ENCODE measurements around the gene ABI2.
A peak's percentile ranks its signal among the peaks of the same experiment; 100 is the strongest.

Gene ABI2

DNA sequence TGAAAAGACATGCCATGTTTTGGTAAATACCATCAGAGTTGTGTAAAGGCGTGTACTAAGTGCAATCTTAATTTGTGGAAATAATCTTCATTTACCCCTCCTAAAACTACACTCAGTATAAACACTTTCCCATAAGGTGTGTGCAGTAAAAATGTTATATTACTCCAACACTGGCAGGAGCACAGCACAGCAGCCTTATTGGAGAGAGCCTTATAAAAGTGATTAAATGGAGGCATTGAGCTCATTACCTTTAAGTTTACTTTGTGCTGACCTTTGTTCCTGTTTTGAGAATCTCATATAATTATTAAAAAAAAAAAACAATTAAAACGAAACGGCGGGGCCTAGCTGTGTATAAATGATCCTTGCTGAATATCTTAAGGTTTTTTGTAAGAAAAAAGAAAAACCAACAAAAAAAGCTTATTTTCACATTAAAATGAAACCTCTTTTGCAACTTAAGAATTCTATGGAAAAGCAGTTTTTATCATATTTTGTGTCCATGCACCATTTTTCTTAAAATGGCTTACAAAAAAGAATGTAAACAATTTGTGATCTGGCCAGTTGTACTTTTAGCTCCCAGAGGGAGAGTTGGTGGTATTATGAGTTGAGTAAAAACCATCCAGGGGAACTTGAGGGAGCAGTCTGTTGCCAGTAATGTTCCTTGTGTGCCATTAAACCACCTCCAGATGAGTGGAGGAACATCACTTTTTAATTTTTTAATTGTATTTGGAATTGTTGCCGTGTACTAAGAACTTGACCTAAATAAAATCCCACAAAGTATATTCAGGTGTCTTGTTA lies 103.4 kb downstream of the ABI2 start:
- no peak for DNase-seq

- DNase-seq: no peak
Measured at GRCh38 chr2:203432811-203433210, 104.6 kb downstream of the ABI2 start.

DNA sequence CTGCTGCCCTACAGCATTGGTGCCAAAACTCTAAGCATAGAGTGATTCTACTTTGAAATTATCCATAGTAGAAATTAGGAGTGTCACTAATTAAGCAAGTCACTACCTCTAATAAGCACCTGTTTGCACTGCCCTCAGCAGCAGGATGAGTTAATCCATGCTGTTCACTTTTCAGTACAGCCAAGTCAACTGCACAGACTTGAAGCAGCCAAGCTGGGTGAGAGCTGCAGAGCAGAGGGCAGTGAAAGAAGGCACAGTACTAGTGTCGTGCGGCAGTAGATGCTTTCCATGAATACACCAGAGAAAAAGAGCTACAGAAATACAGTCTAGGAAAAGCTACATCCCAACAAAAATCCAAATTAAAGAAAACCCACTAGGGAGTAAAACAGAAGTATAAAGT lies 108.3 kb downstream of the ABI2 start:
- no peak for DNase-seq

DNA sequence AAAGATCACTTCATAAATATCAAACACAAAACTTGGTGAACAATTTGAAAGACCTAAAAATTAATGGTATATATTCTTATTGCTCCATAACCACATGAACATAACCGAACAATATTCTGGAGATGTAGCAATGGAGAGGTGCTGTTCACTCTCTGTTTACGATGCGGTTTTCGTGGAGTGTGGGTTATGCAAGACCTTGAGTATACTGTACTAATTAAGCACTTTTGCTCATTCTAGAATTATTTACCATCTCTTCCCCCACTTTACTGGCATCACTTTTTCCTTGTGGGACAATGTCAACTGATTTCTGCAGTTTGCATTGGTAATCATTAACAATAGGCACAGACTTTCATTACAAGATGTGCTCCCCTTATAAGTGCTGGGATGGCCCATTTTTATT lies 109.3 kb downstream of the ABI2 start:
- no peak for DNase-seq

GRCh38 chr2:203438528-203438927 lies 110.3 kb downstream of the ABI2 start:
- no peak for DNase-seq

GRCh38 chr2:203440671-203441070 lies 112.5 kb downstream of the ABI2 start:
- no peak for DNase-seq

- DNase-seq: no peak
Measured at GRCh38 chr2:203441463-203441862, 113.3 kb downstream of the ABI2 start.

GRCh38 chr2:203442463-203442862 lies 114.3 kb downstream of the ABI2 start:
- DNase-seq: no peak

DNA sequence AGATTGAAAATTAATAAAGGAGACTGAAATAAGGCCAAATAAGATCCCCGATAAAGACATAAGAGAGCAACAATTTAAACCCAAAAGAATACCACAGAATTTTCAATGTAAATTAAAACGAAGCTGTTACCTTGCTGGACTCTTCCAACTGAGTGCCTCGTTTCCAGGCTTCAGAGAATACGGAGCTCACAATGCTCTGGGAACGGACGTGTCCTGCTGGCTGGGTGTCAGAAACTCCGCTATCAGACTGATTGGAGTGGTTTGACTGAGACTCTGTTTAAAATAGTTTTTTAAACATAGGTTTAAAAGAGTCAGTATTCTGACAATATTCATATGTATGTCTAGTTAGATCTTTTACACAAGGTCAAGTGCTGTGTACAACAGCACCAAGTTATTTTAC lies 116.5 kb downstream of the ABI2 start:
- no peak for DNase-seq

DNA sequence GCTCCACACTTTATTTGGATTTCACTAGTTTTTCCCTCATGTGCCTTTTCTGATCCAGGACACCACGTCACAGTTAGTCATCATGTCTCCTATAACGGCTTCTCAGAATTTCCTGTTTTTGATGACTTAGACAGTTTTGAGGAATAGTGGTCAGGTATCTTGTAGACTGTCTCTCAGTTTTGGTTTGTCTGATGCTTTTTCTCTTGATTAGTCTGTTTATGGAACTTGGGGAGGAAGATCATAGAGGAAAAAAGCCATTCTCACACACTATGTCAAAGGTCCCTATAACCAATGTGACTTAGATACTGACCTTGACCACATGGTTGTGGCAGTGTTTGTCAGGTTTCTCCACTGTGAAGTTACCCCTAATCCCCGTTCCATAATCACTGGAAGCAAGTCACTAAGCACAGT lies 117.9 kb downstream of the ABI2 start:
- DNase-seq: peak in 1 of 2 donors; percentile 60

GRCh38 chr2:203446780-203447179 lies 118.6 kb downstream of the ABI2 start:
- DNase-seq: no peak

- no peak for DNase-seq
Measured at GRCh38 chr2:203450561-203450960, 122.4 kb downstream of the ABI2 start.

GRCh38 chr2:203451011-203451410 lies 122.8 kb downstream of the ABI2 start:
- DNase-seq: no peak

GRCh38 chr2:203451689-203452088 lies 123.5 kb downstream of the ABI2 start:
- no peak for DNase-seq

DNA sequence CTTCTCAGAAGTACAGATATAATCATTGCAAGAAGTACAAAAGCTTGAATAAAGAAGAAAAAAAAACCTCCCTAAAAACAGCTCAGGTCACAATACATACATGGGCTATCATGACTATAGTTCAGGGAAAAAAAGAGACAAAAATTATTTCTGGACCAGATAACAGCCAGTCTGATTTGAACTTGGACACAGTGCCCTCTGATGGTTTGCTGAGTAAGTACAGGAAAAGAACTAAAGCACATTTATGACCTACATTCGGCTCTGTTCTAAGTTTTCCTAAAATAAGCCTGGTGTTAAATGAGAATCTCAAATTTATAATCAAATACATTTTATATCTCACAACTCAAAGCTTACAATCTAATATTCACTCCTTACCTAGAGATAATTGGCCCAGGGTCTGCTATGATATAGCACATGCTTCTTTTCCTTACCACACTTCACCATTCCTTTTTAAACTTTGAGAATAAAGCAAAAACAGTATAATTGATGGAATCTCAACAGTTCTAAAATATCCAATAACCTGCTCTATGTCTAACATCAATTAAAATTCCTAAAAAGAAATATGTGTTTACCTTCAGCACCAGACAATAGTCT lies 125.8 kb downstream of the ABI2 start:
- DNase-seq: peak in 1 of 2 donors; percentile 71

DNA sequence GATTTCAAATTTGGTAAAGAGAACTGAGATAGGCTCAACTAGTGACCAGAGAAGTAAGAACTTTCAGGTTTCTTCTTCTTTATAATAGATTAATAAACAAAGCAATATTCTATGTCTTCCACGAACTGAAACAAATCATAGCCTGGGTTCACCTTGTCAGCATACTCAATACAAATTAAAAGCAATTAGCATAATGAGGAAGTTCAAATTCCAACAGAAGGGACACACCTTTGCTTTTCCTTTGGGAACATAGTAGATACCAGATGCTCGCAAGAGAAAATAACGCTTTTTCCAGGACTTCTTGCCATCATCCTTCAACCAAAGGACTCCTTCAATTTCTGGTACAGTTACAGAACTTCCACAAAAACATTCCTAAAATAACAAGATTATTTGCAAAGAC lies 127.0 kb downstream of the ABI2 start:
- no peak for DNase-seq

GRCh38 chr2:203461746-203462145 lies 133.6 kb downstream of the ABI2 start:
- DNase-seq: no peak

GRCh38 chr2:203462308-203462707 lies 134.1 kb downstream of the ABI2 start:
- DNase-seq: no peak

- no peak for DNase-seq
Measured at GRCh38 chr2:203463266-203463678, 135.1 kb downstream of the ABI2 start.

DNA sequence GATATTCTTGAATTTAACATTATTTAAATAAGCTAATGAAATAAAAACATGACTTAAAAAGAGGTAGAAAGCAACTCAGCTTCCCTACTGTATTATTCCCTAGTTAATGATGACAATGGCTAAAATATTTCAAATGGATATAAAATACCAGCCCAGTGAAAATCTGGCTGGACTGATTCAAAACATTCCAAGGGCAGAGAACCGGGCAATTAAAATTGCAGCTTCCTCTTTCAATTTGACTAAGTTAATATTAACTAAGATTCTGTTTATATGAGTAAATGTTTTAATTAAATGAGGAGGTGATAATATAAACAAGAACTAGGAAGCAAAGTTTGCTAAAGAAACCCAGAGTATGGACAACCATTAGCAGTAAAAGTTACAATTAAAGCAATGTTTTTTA lies 141.4 kb downstream of the ABI2 start:
- DNase-seq: no peak

DNA sequence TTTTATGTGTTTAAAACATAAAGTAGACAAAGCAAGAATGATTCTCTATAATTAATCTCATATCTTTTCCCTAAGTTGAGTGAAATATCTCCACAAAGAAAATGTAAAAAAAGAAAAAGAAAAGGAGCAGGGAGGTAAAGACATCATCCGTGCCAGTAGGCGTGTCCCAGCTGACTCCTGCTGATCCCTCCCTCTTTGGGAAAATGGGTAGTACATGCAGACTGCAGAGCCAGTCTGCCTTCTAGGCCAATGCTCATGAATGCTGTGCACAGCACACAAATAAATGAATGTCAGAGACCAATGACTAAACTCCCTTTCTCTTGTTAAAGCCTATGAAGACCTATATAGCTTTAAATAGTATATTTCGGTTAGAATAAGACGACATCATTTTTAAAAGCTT lies 142.2 kb downstream of the ABI2 start:
- no peak for DNase-seq

- DNase-seq: no peak
Measured at GRCh38 chr2:203471323-203471722, 143.1 kb downstream of the ABI2 start.

DNA sequence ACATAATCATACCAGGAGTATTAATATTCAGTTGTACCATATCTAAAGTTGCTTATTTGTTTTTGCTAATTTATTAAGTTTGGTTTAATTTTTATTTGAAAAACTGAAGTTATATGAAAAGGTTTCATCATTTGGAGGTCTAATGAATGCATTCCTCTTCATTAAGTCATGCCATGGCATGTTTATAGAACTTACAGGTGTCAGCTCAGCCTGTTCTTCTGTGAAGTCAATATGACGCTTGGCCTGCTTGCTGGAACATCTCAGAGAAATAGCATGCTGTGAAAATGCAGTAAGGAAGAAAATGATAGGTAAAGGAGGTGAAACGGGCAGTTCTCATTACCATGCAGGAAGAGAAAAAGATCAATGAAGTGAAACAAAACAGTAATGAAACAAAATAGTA lies 148.7 kb downstream of the ABI2 start:
- DNase-seq: no peak

DNA sequence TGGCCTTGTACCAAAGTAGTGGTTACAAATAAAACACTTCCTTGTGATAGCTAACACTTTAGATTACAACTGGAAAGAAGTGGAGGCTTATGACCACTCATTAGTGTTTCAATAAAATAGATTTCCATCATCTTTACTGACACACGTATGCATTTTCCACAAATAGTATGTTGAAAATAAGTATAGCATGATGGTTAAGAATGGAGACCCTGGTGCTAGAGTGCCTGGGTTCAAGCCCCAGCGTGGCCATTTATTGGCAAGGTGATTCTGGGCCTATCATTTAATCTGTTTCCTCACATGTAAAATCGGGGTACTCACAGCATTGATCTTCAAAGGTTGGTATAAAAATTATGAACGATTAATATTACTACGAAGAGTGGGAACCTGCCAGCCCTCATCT lies 152.4 kb downstream of the ABI2 start:
- DNase-seq: no peak

Measured in bone marrow (tissue), 2 donors.